ENCODE data around the gene TBC1D10B.
A peak's percentile ranks its signal among the peaks of the same experiment; 100 is the strongest.

The TBC1D10B gene

DNA sequence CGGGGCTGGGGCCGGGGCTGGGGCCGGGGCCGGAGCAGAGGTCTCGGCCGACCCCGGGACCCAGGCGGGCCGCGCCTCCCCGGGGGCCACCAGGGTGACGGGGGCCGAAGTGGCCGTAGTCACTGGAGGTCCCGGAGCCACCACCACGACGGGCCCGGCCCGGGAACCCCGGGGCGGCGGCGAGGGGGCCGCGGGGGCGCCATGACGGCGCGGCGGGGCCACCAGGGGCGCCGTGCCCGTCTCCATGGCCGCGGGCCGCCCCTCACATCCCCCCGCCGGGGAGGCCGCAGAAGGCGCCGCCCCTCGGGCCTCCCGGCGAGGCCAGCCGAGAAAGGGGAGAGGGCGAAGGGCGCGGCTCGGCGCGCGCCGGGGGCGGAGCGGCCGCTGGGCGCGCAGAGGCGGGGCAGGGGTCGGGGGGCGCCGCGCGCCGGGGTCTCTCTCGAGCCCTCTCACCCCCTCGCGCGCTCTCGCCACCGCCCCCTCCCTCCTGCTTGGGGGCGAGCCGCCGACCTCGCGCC is 297 bp downstream of the TBC1D10B start:
- TF ChIP-seq YY1 (IDR thresholded peaks at IDR 0.05; ENCODE audit: low read depth), result 0 out of 2 replicates have a peak, but pooled peaks have one; percentile 30
- TF ChIP-seq RAD21 (IDR thresholded peaks at IDR 0.05; ENCODE audit: low read depth), result no peak

DNA sequence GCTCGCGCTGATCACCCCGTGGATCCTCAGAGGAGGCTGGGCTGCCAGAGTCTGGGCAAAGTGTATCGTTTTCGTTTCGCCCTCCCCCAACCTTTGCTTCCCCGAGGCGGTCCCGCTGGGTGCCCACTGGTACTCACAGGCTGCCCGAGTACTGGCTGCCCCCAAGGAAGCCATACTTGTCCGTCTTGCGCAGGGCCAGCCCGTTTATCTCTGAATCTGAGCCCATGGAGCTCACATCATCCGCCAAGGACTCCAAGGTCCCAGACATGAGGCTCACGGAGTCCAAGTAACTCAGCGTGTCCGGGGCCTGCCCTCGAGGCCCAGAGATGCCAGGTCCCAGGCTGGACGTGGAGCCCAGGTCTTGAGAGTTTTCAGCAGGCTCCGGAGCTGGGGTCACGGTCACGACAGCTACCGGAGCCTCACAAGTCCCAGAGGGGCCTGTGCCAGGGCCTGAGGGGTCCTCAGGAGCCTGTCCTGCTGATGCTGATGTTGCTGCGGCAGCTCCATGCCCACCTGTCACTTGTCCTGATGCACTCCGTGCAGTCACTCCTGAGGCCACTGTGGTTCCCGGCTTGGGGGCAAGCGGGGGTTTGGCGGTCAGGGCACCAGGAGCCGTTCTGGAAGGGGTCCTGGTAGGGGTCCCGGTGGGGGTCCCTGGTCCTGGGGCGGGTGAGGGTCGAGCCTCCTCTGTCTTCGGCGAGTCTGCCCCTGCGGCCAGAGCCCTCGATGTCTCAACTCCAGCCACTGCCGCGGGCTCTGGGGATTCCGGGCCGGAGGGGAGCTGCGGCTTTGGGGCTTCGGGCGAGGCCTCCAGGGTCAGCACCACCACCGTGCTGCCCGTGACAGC is 980 bp downstream of the TBC1D10B start:
- no peak for TF ChIP-seq CREB1 (IDR thresholded peaks at IDR 0.05; ENCODE audit: low read depth)
- no peak for TF ChIP-seq EGR1 (IDR thresholded peaks at IDR 0.05)
- TF ChIP-seq, protein P1, sequence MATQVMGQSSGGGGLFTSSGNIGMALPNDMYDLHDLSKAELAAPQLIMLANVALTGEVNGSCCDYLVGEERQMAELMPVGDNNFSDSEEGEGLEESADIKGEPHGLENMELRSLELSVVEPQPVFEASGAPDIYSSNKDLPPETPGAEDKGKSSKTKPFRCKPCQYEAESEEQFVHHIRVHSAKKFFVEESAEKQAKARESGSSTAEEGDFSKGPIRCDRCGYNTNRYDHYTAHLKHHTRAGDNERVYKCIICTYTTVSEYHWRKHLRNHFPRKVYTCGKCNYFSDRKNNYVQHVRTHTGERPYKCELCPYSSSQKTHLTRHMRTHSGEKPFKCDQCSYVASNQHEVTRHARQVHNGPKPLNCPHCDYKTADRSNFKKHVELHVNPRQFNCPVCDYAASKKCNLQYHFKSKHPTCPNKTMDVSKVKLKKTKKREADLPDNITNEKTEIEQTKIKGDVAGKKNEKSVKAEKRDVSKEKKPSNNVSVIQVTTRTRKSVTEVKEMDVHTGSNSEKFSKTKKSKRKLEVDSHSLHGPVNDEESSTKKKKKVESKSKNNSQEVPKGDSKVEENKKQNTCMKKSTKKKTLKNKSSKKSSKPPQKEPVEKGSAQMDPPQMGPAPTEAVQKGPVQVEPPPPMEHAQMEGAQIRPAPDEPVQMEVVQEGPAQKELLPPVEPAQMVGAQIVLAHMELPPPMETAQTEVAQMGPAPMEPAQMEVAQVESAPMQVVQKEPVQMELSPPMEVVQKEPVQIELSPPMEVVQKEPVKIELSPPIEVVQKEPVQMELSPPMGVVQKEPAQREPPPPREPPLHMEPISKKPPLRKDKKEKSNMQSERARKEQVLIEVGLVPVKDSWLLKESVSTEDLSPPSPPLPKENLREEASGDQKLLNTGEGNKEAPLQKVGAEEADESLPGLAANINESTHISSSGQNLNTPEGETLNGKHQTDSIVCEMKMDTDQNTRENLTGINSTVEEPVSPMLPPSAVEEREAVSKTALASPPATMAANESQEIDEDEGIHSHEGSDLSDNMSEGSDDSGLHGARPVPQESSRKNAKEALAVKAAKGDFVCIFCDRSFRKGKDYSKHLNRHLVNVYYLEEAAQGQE (IDR thresholded peaks at IDR 0.05; ENCODE audit: low read depth), result no peak
- TF ChIP-seq, protein P2, sequence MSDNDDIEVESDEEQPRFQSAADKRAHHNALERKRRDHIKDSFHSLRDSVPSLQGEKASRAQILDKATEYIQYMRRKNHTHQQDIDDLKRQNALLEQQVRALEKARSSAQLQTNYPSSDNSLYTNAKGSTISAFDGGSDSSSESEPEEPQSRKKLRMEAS (IDR thresholded peaks at IDR 0.05), result no peak
- no peak for TF ChIP-seq CEBPB (IDR thresholded peaks at IDR 0.05)
- TF ChIP-seq TAF1 (IDR thresholded peaks at IDR 0.05; ENCODE audit: low read depth), result no peak
- no peak for TF ChIP-seq NFIC (IDR thresholded peaks at IDR 0.05)
- no peak for TF ChIP-seq RAD21 (IDR thresholded peaks at IDR 0.05; ENCODE audit: low read depth)
- TF ChIP-seq EP300 (IDR thresholded peaks at IDR 0.05; ENCODE audit: borderline replicate concordance), result no peak
- TF ChIP-seq YY1 (IDR thresholded peaks at IDR 0.05; ENCODE audit: low read depth), result no peak
- TF ChIP-seq, protein P3, sequence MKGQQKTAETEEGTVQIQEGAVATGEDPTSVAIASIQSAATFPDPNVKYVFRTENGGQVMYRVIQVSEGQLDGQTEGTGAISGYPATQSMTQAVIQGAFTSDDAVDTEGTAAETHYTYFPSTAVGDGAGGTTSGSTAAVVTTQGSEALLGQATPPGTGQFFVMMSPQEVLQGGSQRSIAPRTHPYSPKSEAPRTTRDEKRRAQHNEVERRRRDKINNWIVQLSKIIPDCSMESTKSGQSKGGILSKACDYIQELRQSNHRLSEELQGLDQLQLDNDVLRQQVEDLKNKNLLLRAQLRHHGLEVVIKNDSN (IDR thresholded peaks at IDR 0.05), result no peak
- TF ChIP-seq TCF12 (IDR thresholded peaks at IDR 0.05; ENCODE audit: low read depth), result no peak
- no peak for TF ChIP-seq TEAD4 (IDR thresholded peaks at IDR 0.05)
- TF ChIP-seq FOXM1 (IDR thresholded peaks at IDR 0.05; ENCODE audit: borderline replicate concordance, low read depth), result no peak
- TF ChIP-seq ZBTB7A (IDR thresholded peaks at IDR 0.05; ENCODE audit: low read depth), result no peak; the same call in 1 of the 2 replicates

DNA sequence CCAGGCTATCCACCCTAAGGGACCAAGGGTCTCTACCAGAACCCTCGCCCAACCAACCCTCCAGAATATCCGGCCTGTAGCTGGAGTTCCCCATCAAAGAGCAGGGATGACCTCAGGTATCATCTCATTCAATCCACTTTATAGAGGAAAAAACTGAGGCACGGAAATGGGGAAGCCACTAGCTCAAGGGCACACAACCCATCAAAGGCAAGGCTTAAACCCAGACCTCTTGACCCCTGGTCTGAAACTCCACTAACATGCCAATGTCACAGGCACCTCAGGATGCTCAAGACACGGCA is 1.6 kb downstream of the TBC1D10B start:
- TF ChIP-seq TEAD4 (IDR thresholded peaks at IDR 0.05), result no peak
- TF ChIP-seq, protein P1 (IDR thresholded peaks at IDR 0.05; ENCODE audit: low read depth), result no peak
- TF ChIP-seq TAF1 (IDR thresholded peaks at IDR 0.05; ENCODE audit: low read depth), result no peak
- TF ChIP-seq, protein P2 (IDR thresholded peaks at IDR 0.05), result no peak
- TF ChIP-seq TCF12 (IDR thresholded peaks at IDR 0.05; ENCODE audit: low read depth), result no peak
- no peak for TF ChIP-seq YY1 (IDR thresholded peaks at IDR 0.05; ENCODE audit: low read depth)
- no peak for TF ChIP-seq ZBTB7A (IDR thresholded peaks at IDR 0.05; ENCODE audit: low read depth)
- TF ChIP-seq, protein P3 (IDR thresholded peaks at IDR 0.05), result no peak
- TF ChIP-seq CEBPB (IDR thresholded peaks at IDR 0.05), result no peak
- no peak for TF ChIP-seq RAD21 (IDR thresholded peaks at IDR 0.05; ENCODE audit: low read depth)
- no peak for TF ChIP-seq CREB1 (IDR thresholded peaks at IDR 0.05; ENCODE audit: low read depth)
- TF ChIP-seq EP300 (IDR thresholded peaks at IDR 0.05; ENCODE audit: borderline replicate concordance), result no peak
- TF ChIP-seq FOXM1 (IDR thresholded peaks at IDR 0.05; ENCODE audit: borderline replicate concordance, low read depth), result no peak

DNA sequence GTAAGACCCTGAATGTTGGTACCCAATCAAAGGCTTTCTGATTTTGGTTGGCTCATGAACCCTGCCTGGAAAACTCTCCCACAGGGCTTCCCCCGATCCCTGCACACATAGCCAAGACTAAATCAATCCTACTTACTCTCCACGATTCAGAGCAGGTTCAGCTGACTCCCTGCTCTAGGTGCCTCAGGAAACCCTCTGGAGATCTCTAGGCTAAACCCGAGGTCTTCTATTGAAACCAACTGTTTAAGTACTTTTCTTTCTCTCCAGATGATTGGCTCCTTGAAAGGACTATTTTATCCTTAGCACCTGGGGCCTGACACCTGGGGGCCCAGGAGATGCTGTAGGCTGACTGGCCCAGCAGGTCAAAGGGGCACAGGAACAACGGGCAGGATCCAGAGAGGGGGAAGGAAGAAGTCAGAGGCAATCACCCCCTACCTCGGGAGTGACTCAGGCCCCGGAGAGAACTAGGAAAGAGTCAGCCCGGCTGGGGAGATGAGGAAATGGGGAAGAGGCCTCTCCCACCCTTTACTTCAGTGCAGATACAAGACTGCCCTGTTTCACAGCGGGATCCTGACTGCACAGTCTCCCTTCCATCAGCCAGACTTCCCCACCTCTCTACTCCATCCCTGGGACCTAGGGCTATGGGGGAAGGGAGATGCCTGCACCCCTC is 2.0 kb downstream of the TBC1D10B start:
- TF ChIP-seq TAF1 (IDR thresholded peaks at IDR 0.05; ENCODE audit: low read depth) (no peak), EP300 (IDR thresholded peaks at IDR 0.05; ENCODE audit: borderline replicate concordance) (no peak), TCF12 (IDR thresholded peaks at IDR 0.05; ENCODE audit: low read depth) (no peak), TEAD4 (IDR thresholded peaks at IDR 0.05) (no peak), RAD21 (IDR thresholded peaks at IDR 0.05; ENCODE audit: low read depth) (no peak), YY1 (IDR thresholded peaks at IDR 0.05; ENCODE audit: low read depth) (no peak), ZBTB7A (IDR thresholded peaks at IDR 0.05; ENCODE audit: low read depth) (no peak), CEBPB (IDR thresholded peaks at IDR 0.05) (no peak), NFIC (IDR thresholded peaks at IDR 0.05) (no peak), FOXM1 (IDR thresholded peaks at IDR 0.05; ENCODE audit: borderline replicate concordance, low read depth) (no peak), EGR1 (IDR thresholded peaks at IDR 0.05) (no peak), CREB1 (IDR thresholded peaks at IDR 0.05; ENCODE audit: low read depth) (no peak)
- TF ChIP-seq, protein P2 (IDR thresholded peaks at IDR 0.05), result no peak
- TF ChIP-seq, protein P3 (IDR thresholded peaks at IDR 0.05), result no peak
- TF ChIP-seq, protein P1 (IDR thresholded peaks at IDR 0.05; ENCODE audit: low read depth), result no peak

All from Ishikawa (cell line).